C4-2B (cell line): ENCODE measurements around the gene YJEFN3.

Source experiments
- CTCF ChIP-seq: fragments of 450-650 bp; conservative IDR thresholded peaks from 2 replicates; pipeline ENCODE4 v1.5.1; 2017; ENCODE audit warnings: mild to moderate bottlenecking
- ZFX ChIP-seq: fragments of 450-650 bp; IDR thresholded peaks from 2 replicates; pipeline ENCODE4 v1.6.1; 2017

- TF ChIP-seq CTCF (peak; percentile 98), ZFX (no peak)
These were observed 3.5 kb downstream of the YJEFN3 start for GRCh38 chr19:19531951-19532805.
